GM12878 (cell line): ENCODE data around the gene NIPAL4. TPM values are rescaled to one million over a fixed set of nuclear protein-coding genes. Genes with fewer than 3 reads are reported as not detected.

ENCODE experiments used
- ATAC-seq: fragments of 200-7000 bp; cut with Tn5 transposase; 3 replicates; pipeline ENCODE4 v1.9.1; 2020; ENCODE audit warnings: mild to moderate bottlenecking, moderate library complexity
- BruUV-seq: library from RNA; stranded (reverse); fragments of 400-500 nt; replicated peaks from 2 replicates; lab custom pipeline; 2021; lab: Mats Ljungman, UMichigan
- CTCF ChIA-PET: fragments of 300-600 bp; sonication (Branson Sonifier 250); formaldehyde crosslinking; extraction: SDS; loops from one replicate; lab custom pipeline; 2021; ENCODE audit warnings: inconsistent platforms; lab: Yijun Ruan, JAX
- POLR2A ChIA-PET: fragments of 350-600 bp; formaldehyde crosslinking; extraction: SDS; loops from one replicate; lab custom pipeline; 2021; ENCODE audit warnings: inconsistent platforms; lab: Charles Lee
- RAD21 ChIA-PET: fragments of 300-600 bp; sonication (Branson Sonifier 250); formaldehyde crosslinking; loops from one replicate; lab custom pipeline; 2023; ENCODE audit warnings: antibody characterized with exemption; ENCODE audit not compliant: unreplicated experiment; lab: Charles Lee
- SMC1A ChIA-PET: fragments of 300-600 bp; sonication (Branson Sonifier 250); formaldehyde crosslinking; loops from one replicate; lab custom pipeline; 2023; ENCODE audit not compliant: unreplicated experiment, uncharacterized antibody; lab: Charles Lee
- DNase-seq: peaks from one replicate; pipeline ENCODE4 v3.0.0-alpha.2; 2011; ENCODE audit warnings: low read depth, low spot score
- FAIRE-seq: peaks from 3 replicates; lab custom pipeline; 2011; peaks lifted over from hg19 to GRCh38; lab: Jason Lieb, UNC
- H2AFZ ChIP-seq: 2 replicates; pipeline ENCODE4 v1.6.0; 2011; ENCODE audit warnings: low read depth, low read length, control low read depth; ENCODE audit not compliant: control insufficient read depth
- H3K27ac ChIP-seq: 2 replicates; pipeline ENCODE4 v1.5.1; 2011; ENCODE audit warnings: control low read depth; ENCODE audit not compliant: control insufficient read depth, insufficient read depth
- H3K27me3 ChIP-seq, 2 experiments: replicated peaks in 1 of 2; 2 replicates each; pipeline versions ENCODE4 v1.6.0 to v1.6.1; 2011; ENCODE audit warnings: low read length in 1 of 2; ENCODE audit not compliant: control insufficient read depth in 2 of 2, insufficient read depth in 2 of 2
- H3K36me3 ChIP-seq, 2 experiments: 2 replicates each; pipeline ENCODE4 v1.5.1; 2011; ENCODE audit warnings: low read length in 1 of 2; ENCODE audit not compliant: control insufficient read depth in 2 of 2, insufficient read depth in 2 of 2
- H3K4me1 ChIP-seq: 2 replicates; pipeline ENCODE4 v1.6.1; 2011; ENCODE audit warnings: mild to moderate bottlenecking, low read length, moderate library complexity, mixed read lengths; ENCODE audit not compliant: control insufficient read depth, insufficient read depth
- H3K4me2 ChIP-seq: 2 replicates; pipeline ENCODE4 v1.6.0; 2011; ENCODE audit warnings: control low read depth; ENCODE audit not compliant: control insufficient read depth, insufficient read depth
- H3K4me3 ChIP-seq: fragments of 200-600 bp; sonication (generic); 2 replicates; pipeline ENCODE4 v1.5.1; 2016
- H3K79me2 ChIP-seq: 2 replicates; pipeline ENCODE4 v1.6.0; 2011; ENCODE audit warnings: low read length; ENCODE audit not compliant: control insufficient read depth, insufficient read depth
- H3K9ac ChIP-seq: 2 replicates; pipeline ENCODE4 v1.8.0; 2011; ENCODE audit warnings: low read length, control low read depth, mixed read lengths; ENCODE audit not compliant: control insufficient read depth, insufficient read depth
- H3K9me3 ChIP-seq: replicated peaks from 3 replicates; pipeline ENCODE4 v1.5.1; 2011; ENCODE audit warnings: mild to moderate bottlenecking, low read length; ENCODE audit not compliant: control insufficient read depth, insufficient read depth
- H4K20me1 ChIP-seq: 2 replicates; pipeline ENCODE4 v1.6.0; 2011; ENCODE audit not compliant: control insufficient read depth, insufficient read depth
- BACH1 ChIP-seq: fragments of 450-650 bp; IDR thresholded peaks from 2 replicates; pipeline ENCODE4 v1.6.1; 2017; ENCODE audit warnings: mild to moderate bottlenecking, borderline replicate concordance
- BCLAF1 ChIP-seq: fragments of 450-650 bp; IDR thresholded peaks from 2 replicates; pipeline ENCODE4 v1.6.1; 2017; ENCODE audit warnings: antibody characterized with exemption, mild to moderate bottlenecking, moderate library complexity
- CHD4 ChIP-seq: fragments of 200-600 bp; sonication (generic); IDR thresholded peaks from 2 replicates; pipeline ENCODE4 v1.6.1; 2016; ENCODE audit warnings: mild to moderate bottlenecking
- FOS ChIP-seq: IDR thresholded peaks from 3 replicates; pipeline ENCODE4 v1.6.1; 2011; ENCODE audit warnings: borderline replicate concordance; ENCODE audit not compliant: insufficient read length; ENCODE audit errors: extremely low read depth
- HDAC2 ChIP-seq: fragments of 200-600 bp; sonication (generic); IDR thresholded peaks from 2 replicates; pipeline ENCODE4 v1.6.1; 2017
- PBX3 ChIP-seq: IDR thresholded peaks from 2 replicates; pipeline ENCODE4 v1.6.1; 2011; ENCODE audit warnings: mild to moderate bottlenecking, low read depth, low read length, moderate library complexity; ENCODE audit not compliant: insufficient replicate concordance
- POLR2AphosphoS5 ChIP-seq: IDR thresholded peaks from 2 replicates; pipeline ENCODE4 v1.6.1; 2011; ENCODE audit warnings: mild to moderate bottlenecking, low read length, inconsistent platforms
- TCF12 ChIP-seq: IDR thresholded peaks from 2 replicates; pipeline ENCODE4 v1.6.1; 2011; ENCODE audit warnings: low read depth, mild to moderate bottlenecking, low read length
- YY1 ChIP-seq: IDR thresholded peaks from 2 replicates; pipeline ENCODE4 v1.6.1; 2011; ENCODE audit warnings: low read depth, mild to moderate bottlenecking, low read length
- WGBS: methylation state at CpG from one replicate; pipeline ENCODE4 v1.1.6; 2016; ENCODE audit warnings: low lambda C conversion rate; ENCODE audit not compliant: insufficient replicate concordance, insufficient coverage; ENCODE audit errors: missing lambda C conversion rate; 5-methylcytosine and 5-hydroxymethylcytosine counted together
- in situ Hi-C: fragments of 300-500 bp; cut with MboI; formaldehyde crosslinking; loops from 9 replicates; pipeline ENCODE4 v1.14.3; 2018; ENCODE audit warnings: mixed read lengths
- intact Hi-C: fragments of 100-400 bp; cut with micrococcal nuclease; formaldehyde crosslinking; loops from one replicate; pipeline ENCODE4 v1.14.2; 2022; ENCODE audit not compliant: unreplicated experiment
- polyA plus RNA-seq, 11 experiments: library from polyadenylated mRNA; depleted of rRNA in 4 of 11; unstranded in 6 of 11; stranded (reverse) in 5 of 11; fragments of >200 nt; fragmentation: Nextera tagmentation in 4 of 11; fragmentation: Illumina TruSeq in 1 of 11; extraction: Ambion mirVana in 4 of 11; extraction: Trizol in 1 of 11; gene quantifications; 1 replicate in 1 of 11; 2 replicates in 10 of 11; pipeline versions ENCODE4 v1.2.1 to v1.2.3, GENCODE V29; 2011 to 2016; ENCODE audit warnings: inconsistent platforms in 2 of 11, missing spikeins in 2 of 11, low read depth in 1 of 11
- total RNA-seq, 4 experiments: library from RNA; depleted of rRNA in 3 of 4; stranded (reverse); fragments of >200 nt in 3 of 4; fragmentation: Illumina TruSeq in 1 of 4; extraction: Trizol in 1 of 4; gene quantifications; 2 replicates each; pipeline versions ENCODE4 v1.2.1 to v1.2.3, GENCODE V29; 2013 to 2021

Gene NIPAL4
- total and polyA plus RNA-seq, 10 of the 15 experiments (the other 5 are each of a cell fraction or from before 2014, with no cell fraction given): 0.11 to 15.5 (median 5.9) TPM

GRCh38 chr5:157486221-157486681, 26.2 kb downstream of the NIPAL4 start:
- ChIA-PET POLR2A (no interaction called here), RAD21 (interaction anchor here (2.5 kb wide), 1 partner anchor 54 kb away, joined by 6 read pairs; no protein-coding TSS in a partner anchor), SMC1A (interaction anchor here (0.7 to 1.6 kb wide), 5 partner anchors 14 to 232 kb away, joined by 3 to 4 read pairs (median 4); partner anchors contain the start of gene ADAM19)
- Histone ChIP-seq H3K36me3 (peaks cover 9 to 25% of the 10 kb centered on the region in 2 experiments; a peak in 3 of 4 replicates), H4K20me1 (no peaks in the 10 kb centered on the region), H3K27me3 (no peaks in the 10 kb centered on the region), H3K4me3 (no peak overlapping the region), H3K9me3 (no peaks in the 10 kb centered on the region), H3K4me2 (no peak overlapping the region; the same call in 1 of the 2 replicates), H3K27ac (peak overlapping the region; percentile 24), H2AFZ (0 out of 2 replicates have a peak overlapping the region, but pooled peaks have one; percentile 12), H3K9ac (peak overlapping the region; percentile 28; the same call in 1 of the 2 replicates), H3K4me1 (peaks cover 29% of the 10 kb centered on the region)
- ATAC-seq: peak; percentile 43
- DNase-seq: no peak
- 21% methylated on average over 8 of the region's 8 CpGs for WGBS
- no peak for FAIRE-seq
- in situ Hi-C loops (no loop called here), intact Hi-C loops (no loop called here)
- TF ChIP-seq POLR2AphosphoS5: 0 out of 2 replicates have a peak, but pooled peaks have one; percentile 3
- TF ChIP-seq BCLAF1: no peak
- no peak for TF ChIP-seq FOS
- TF ChIP-seq BACH1: no peak
- TF ChIP-seq HDAC2: no peak
- TF ChIP-seq YY1: no peak
- TF ChIP-seq PBX3: no peak
- TF ChIP-seq CHD4: no peak
- peak; percentile 24; the same call in 1 of the 2 replicates for TF ChIP-seq TCF12
- TF ChIP-seq, all 136 proteins: peak for 2
- H3K79me2 ChIP-seq: no peaks in the 10 kb centered on the region
- no TSS peak for BruUV-seq
- CTCF ChIA-PET: interaction anchor here (1.8 to 2.5 kb wide), 5 partner anchors 9 to 258 kb away, joined by 7 to 17 read pairs (median 10); partner anchors contain the start of gene LSM11
